ENCODE results near the gene SCAI.

SCAI gene

GRCh38 chr9:124894035-124894740 lies 249.1 kb downstream of the SCAI start:
- DNase-seq (ENCODE audit: extremely low read depth in 1 of 2, low read depth in 1 of 2) = no peak
